GM10847 (cell line): Measurements from ENCODE around the gene MTF2.
A peak's percentile ranks its signal among the peaks of the same experiment; 100 is the strongest.

ENCODE experiments used
- POLR2A ChIP-seq: IDR thresholded peaks from 2 replicates; pipeline ENCODE4 v1.6.1; 2011; ENCODE audit not compliant: insufficient read length; ENCODE audit errors: extremely low read depth

Gene MTF2

GRCh38 chr1:93078986-93079654, at the start of gene MTF2:
MTF2 (plus strand) TSS chr1:93079283; CDS start chr1:93079527, 244 bp downstream.
- peak; percentile 90 for TF ChIP-seq POLR2A

DNA sequence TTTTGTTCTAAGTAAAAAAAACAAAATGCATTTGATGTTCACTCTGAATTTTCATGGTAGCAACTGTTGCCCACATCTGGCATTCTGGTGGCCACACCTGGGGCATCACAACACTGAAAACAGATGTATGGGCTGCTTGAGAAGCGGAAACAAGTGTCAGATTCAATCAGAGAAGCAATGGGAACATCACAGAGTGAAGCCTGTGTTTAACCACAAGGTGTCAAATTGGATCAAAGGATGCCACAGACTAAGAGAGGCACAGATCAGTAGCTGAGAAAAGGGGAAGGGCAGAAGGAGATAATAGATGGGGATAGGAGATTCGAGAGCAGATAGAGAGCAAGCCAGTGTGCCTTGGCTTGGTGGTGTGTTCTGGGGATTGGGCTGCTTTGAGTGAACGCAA, 49.8 kb upstream of the MTF2 start:
- no peak for TF ChIP-seq POLR2A

DNA sequence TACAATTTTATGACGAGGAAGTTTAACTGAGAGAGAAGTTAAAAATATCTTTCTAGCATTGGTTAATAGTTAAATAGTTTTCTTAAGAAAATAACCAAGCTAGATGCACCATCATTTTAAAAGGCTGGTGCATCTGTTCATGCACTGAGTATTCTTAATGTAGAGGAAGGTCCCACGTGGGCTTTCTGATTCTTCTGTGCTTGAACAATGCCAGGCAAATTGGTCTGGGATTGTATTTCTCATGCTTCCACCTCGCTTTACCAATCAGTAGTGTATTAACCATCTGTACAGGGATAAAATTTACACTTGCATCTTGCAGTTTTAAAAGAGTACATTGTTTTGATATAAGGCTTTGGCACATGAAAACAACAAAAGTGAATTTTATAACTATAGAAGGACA, 47.4 kb upstream of the MTF2 start:
- no peak for TF ChIP-seq POLR2A

DNA sequence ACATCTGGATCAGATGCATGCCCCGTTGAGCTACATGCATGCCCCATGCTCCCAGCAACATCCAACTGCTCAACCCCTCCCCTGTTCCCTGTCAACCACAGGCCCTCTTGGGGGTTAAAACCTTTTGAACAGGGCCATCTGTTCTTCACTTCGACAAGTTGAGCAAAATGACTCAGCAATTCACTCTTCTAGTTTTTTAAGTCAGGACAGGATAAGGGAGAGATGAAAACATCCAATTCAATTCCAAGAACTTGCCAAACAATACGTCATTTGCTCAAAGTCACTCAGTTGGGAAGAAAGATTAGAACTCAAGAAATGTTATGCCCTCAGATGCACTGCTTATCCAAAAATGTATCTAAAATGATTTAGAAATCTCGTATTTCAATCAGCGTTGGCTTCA, 46.1 kb upstream of the MTF2 start:
- no peak for TF ChIP-seq POLR2A

DNA sequence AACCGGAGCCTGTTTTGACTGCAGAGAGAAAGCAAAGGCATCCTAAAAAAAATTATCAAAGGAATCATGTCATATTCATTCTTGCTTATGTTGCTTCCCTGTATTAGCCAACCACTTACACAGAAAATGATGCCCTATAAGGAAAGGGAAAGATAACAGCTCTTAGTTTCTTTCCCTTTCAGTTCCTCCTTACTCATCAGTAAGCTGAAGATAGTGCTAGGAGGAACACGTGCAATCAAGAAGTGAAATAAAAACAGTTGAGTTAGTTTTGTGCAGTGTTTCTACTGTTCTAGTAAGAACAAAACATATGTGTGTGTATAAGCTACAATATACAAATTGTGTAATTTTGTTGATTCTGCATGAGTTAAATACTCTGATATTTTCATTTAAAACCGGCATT, 45.3 kb upstream of the MTF2 start:
- TF ChIP-seq POLR2A = no peak

DNA sequence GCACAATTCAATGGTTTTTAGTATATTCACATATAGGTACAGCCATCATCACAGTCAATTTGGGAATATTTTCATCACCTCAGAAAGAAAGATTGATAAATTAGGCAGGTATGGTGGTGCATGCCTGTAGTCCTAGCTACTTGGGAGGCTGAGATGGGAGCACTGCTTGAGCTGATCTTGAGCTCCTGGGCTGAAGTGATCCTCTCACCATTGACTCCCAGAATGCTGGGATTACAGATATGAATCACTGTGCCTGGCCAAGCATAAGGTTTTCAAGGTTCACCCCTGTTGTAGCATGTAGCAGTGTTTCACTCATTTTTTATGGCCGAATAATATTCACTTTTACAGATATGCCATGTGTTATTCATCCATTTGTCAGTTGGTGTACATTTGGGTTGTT, 44.7 kb upstream of the MTF2 start:
- no peak for TF ChIP-seq POLR2A

DNA sequence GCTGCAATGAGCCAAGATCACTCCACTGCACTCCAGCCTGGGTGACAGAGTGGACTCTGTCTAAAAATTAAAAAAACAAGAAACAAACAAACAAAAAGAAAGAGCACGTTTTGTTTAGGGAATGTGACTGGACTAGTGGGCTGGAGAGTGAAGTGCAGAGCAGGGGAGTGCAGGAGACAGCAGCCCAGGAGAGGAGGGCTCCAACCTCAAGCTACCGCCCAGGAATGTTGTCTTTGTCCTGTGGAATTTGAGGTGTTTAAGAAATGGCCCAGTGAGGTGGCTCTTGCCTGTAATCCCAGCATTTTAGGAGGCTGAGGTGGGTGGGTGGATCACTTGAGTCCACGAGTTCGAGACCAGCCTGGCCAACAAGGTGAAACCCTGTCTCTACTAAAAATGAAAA, 42.4 kb upstream of the MTF2 start:
- no peak for TF ChIP-seq POLR2A

DNA sequence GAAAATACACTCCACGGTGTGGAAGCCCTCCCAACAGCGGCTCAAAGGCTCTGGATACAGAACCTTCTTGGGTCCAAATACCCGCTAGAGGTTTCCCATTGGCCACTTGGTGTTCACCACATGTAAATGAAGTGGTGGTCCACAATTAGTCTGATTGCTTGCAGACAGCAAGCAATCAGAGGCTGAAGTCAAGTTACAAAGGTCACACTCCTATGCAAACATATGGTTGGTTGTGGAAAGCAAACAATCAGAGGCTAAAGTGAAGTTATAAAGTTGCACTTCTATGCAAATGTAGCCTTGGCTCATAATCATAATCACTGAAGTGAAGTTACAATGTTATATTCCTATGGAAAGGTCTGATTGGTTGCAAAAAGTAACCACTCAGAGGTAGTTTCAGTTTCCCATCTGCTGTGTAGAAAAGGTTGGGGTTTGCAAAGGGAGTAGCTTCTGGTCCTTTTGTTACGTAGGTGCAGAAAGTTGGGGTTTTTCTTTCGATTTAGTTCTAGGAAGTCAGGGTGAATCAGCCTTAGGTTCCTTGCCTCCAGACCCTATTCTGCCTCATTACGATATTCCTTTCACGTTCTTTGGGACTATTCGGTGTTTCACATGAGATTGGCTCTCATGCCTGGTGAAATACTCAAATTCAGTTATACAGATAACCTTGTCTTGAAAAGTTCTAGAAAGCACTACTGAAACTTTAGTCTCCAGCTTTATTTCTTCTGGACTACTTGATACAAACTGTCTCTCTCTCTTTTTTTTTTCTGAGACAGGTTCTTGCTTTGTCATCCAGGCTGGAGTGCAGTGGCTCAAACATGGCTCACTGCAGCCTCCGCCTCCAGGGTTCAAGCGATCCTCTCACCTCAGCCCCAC, 36.7 kb upstream of the MTF2 start:
- TF ChIP-seq POLR2A = no peak

GRCh38 chr1:93043057-93043557, 36.0 kb upstream of the MTF2 start:
- no peak for TF ChIP-seq POLR2A

DNA sequence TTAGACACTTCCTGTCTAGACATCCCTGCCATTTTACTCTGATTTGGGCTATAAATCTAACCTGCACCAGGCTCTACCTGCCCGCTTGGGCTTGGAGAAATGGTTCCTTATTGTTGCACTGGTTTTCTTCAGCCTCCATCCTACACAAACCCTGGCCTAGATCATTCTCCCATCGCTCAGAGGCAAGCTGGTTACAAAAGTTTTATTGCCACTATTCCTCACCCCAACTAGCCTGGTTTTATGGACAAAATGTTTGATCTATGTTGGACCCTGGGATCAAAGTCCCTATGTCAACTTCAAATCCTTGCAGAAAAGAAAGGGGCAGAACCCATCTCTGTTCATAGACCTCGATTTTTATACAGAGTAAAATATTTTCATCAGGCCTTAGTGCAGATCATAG, 31.5 kb upstream of the MTF2 start:
- no peak for TF ChIP-seq POLR2A

- TF ChIP-seq POLR2A = no peak
Measured at GRCh38 chr1:93051961-93052360, 27.1 kb upstream of the MTF2 start.

DNA sequence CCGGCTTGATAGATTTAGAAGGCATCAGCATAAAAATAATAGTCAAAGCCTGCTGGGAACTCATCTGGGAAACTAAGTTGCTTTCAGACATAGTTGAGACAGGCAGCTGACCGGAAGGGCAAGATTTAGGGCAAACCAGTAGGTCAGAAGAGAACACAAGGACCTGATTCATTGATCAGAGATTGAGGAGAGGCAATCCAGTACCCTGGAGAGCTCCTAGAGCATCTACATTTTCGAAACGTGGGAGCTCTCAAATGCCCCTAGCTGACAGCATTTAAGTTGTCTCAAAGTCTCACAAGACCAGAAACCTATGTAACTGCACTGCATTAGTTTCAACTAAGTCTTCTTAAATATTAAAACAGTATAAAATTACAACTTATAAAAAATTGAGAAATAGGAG, 22.9 kb upstream of the MTF2 start:
- no peak for TF ChIP-seq POLR2A

DNA sequence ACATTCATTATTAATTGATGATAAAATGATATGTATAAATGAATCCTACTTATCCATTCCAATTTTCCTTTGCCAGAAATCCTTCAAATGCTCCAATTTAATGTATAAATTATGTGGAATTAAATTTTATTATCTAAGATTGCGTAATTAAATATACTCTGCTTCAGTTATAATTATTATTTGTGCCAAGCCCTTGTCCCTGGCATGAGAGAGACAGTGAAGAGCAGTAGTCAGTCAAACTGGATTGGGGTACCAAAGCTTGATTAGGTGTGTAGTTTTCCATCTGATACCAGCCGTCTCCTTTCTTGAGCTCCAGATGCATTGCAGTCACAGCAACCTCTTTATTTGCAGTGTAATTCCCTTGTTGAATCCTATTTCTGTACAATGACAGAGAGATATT, 22.4 kb upstream of the MTF2 start:
- no peak for TF ChIP-seq POLR2A

DNA sequence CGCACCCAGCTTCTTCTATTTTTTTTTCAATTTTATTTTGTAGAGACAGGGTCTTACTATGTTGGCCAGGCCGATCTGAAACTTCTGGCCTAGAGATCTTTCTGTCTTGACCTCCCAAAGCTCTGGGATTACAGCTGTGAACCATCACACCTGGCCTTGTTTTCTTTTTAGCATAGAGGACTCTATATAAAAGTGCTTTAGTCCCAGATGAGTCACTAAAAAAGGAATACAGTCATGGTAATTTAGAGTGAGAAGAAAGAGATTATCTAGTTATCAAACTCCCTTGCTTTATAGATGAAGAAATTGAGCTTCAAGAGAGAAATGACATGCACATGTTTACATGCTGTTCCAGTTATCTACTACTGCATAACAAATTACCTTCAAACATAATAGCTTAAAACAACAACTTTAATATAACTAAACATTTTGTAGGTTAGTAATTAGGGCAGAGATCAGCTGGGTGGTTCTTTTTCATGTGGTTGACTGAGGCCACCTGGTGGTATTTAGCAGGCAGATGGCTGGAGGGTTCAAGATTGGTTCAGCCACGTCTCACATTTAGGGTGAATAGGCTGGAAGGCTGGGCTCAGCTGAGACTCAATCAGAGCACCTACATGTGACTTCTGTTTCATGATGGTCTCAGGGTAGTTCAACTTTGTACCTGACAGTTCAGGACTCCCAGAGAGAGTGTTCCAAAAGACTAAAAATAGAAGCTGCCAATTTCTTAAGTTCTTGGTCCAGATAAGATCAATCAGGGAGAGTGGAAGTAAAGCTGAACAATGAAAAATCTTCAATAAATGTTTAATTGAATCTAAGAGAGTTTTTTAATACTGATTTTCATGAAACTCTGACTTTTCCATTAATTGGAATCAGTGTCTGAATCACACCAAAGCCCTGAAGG, 16.9 kb upstream of the MTF2 start:
- no peak for TF ChIP-seq POLR2A

- TF ChIP-seq POLR2A = no peak
Measured at GRCh38 chr1:93076268-93076667, 2.8 kb upstream of the MTF2 start.

- TF ChIP-seq POLR2A = no peak
Measured at GRCh38 chr1:93078203-93078602, 880 bp upstream of the MTF2 start.

DNA sequence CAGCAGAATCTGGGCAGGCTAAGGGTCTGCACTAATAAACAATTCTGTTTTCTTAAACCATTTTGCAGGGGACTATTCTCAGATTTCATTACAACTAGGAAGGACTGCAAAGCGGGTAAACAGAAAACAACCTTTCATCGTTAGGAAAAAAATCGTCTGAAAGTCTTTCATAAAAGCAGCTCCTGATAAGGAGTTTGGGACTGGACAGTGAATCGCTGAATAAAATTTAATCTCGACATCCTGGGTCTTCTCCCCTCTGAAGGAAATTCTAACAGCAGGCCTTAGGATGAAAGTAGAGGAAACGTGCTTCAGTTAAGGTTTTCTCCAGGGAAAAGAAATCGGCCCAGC, 471 bp upstream of the MTF2 start:
- TF ChIP-seq POLR2A = no peak
